ENCODE measurements around the gene PRSS33. TPM values are rescaled to one million over a fixed set of nuclear protein-coding genes. Genes with fewer than 3 reads are reported as not detected.

Gene PRSS33
- total RNA-seq, 3 donors from 2014 or later: 0.13 to 0.32 TPM; not detected in 1

DNA sequence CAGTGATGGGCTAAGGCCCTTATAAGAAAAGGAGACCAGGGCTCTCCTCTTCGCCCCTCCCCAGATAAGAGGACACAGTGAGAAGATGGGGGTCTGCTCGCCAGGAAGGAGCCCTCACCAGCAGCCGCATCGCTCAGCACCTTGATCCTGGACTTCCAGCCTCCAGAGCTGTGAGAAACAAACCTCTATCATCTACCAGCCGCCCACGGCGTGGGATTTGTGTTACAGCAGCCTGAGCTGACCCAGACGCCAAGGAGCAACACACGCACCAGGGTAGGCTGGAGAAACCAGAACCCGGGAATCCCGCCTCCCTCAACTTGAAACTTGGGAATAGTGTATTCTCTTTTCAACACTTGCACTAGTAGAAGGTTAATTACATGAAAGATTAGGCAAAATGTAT, 38.5 kb upstream of the PRSS33 start:
- no peak overlapping the region for H3K4me3 Mint-ChIP-seq
- DNase-seq (no peak), ATAC-seq (no peak)
- H3K27me3 Mint-ChIP-seq (ENCODE audit: low read depth): peaks cover 10% of the 10 kb centered on the region
- no peaks in the 10 kb centered on the region for H3K4me1 Mint-ChIP-seq (ENCODE audit: low read depth)
- no peaks in the 10 kb centered on the region for H3K36me3 Mint-ChIP-seq (ENCODE audit: insufficient read depth)
- no peaks in the 10 kb centered on the region for H3K9me3 Mint-ChIP-seq

DNA sequence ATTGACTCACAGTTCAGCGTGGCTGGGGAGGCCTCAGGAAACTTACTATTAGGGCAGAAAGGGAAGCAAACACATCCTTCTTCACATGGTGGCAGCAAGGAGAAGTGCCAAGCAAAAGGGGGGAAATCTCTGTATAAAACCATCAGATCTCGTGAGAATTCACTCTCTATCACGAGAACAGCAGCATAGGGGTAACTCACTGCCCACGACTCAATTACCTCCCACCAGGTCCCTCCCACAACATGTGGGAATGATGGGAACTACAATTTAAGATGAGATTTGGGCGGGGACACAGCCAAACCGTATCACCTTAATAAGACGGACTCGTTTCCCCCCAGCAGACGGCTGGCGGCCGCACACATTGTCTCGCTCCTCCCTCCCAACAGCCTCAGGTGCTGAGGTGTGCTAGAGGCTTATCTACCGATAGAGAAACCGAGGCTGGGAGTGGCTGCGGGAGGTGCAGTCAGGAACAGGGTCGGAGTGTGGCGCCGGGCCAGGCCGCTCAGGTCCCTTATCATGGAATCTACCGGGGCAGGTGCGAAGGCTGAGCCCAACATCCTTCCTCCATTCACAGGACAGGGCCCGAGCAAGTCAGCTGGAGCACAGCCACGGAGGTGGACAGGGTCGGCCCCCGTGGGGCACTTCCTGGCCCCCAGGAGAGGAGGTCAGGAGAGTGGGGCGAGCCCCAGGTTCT, 37.8 kb upstream of the PRSS33 start:
- H3K36me3 Mint-ChIP-seq (ENCODE audit: insufficient read depth): no peaks in the 10 kb centered on the region
- no peaks in the 10 kb centered on the region for H3K9me3 Mint-ChIP-seq
- H3K4me3 Mint-ChIP-seq: no peak overlapping the region
- DNase-seq (no peak), ATAC-seq (no peak)
- peaks cover 6% of the 10 kb centered on the region for H3K27me3 Mint-ChIP-seq (ENCODE audit: low read depth)
- H3K4me1 Mint-ChIP-seq (ENCODE audit: low read depth): no peaks in the 10 kb centered on the region

DNA sequence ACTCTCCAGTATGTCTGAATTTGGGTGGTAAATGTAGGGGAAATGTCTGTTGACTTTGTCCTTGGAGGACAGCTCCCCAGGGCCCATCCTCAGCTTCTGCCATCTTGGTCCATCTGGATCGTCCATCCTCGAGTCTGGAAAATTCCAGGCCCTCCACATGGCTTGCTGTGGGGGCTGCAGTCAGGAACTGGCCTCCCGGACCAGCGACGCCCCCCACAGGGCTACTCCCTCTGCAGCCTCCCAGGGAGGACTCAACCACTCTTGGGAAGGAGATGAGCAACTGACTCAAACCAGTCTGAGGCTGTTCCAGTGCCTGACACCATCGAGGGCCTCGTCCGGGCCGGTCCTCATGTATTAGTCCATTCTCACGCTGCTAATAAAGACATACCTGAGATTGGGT, 37.3 kb upstream of the PRSS33 start:
- Mint-ChIP-seq H3K4me1 (ENCODE audit: low read depth) (no peaks in the 10 kb centered on the region), H3K27me3 (ENCODE audit: low read depth) (peaks cover 6% of the 10 kb centered on the region), H3K9me3 (no peaks in the 10 kb centered on the region), H3K36me3 (ENCODE audit: insufficient read depth) (no peaks in the 10 kb centered on the region), H3K4me3 (no peak overlapping the region)
- DNase-seq (no peak), ATAC-seq (no peak)

DNA sequence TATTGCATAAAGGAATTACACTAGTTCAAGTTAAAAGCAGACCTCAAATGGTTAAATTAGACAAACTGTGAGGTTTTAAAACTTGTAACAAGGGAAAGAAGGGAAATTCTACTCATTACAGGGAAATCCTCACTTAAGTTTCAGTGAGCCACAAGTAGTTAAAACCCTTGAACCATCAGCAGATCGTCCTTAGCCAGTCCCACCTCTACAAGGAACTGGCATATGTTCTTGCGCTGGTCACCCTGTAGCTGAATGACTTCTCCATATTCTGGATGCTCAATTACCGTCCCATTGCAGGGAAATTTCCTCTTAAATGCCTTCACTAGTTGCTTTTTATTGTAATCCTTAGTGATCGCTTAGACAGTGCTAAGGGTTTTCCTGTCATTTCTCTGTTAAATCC, 35.1 kb upstream of the PRSS33 start:
- Mint-ChIP-seq H3K4me1 (ENCODE audit: low read depth) (no peaks in the 10 kb centered on the region), H3K27me3 (ENCODE audit: low read depth) (peaks cover 2% of the 10 kb centered on the region), H3K36me3 (ENCODE audit: insufficient read depth) (no peaks in the 10 kb centered on the region), H3K4me3 (no peak overlapping the region), H3K9me3 (no peaks in the 10 kb centered on the region)
- no peak for ATAC-seq
- no peak for DNase-seq

DNA sequence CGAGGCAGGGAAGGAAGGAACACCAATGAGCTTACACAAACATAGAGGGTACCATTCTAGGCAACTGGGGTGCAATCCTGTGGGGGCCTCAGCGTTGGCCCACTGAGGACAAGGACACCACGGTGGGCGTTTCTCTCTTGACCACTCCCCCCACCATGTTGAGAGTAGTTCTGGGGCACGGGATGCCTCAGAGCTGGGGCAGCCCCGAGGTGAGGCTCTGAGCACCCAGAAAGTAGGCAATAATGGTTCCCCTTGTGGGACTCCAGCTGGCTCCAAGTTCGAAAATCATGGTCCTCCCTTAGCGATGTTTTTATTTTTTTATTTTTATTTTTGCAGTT, 34.8 kb upstream of the PRSS33 start:
- no peak overlapping the region for H3K4me3 Mint-ChIP-seq
- H3K27me3 Mint-ChIP-seq (ENCODE audit: low read depth): peaks cover 2% of the 10 kb centered on the region
- ATAC-seq (no peak), DNase-seq (no peak)
- no peaks in the 10 kb centered on the region for H3K36me3 Mint-ChIP-seq (ENCODE audit: insufficient read depth)
- no peaks in the 10 kb centered on the region for H3K9me3 Mint-ChIP-seq
- H3K4me1 Mint-ChIP-seq (ENCODE audit: low read depth): no peaks in the 10 kb centered on the region

DNA sequence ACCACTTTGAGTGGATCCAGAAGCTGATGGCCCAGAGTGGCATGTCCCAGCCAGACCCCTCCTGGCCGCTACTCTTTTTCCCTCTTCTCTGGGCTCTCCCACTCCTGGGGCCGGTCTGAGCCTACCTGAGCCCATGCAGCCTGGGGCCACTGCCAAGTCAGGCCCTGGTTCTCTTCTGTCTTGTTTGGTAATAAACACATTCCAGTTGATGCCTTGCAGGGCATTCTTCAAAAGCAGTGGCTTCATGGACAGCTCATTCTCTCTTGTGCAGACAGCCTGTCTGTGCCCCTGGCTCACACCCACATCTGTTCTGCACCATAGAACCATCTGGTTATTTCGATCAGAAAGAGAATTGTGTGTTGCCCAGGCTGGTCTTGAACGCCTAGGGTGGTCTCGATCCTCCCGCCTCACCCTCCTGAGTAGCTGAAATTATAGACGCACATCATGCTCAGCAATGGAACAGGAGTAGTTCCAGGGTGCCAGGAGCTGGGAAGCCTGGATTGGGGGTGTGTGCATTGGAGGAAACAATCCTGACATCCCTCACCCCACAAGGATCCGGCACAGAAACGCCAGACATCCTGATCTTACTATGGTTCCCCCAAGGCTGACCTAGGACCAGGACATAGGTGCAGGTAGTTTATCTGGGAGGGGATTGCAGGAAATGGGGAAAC, 34.3 kb upstream of the PRSS33 start:
- H3K9me3 Mint-ChIP-seq: no peaks in the 10 kb centered on the region
- ATAC-seq (no peak), DNase-seq (no peak)
- H3K4me3 Mint-ChIP-seq: no peak overlapping the region
- H3K4me1 Mint-ChIP-seq (ENCODE audit: low read depth): no peaks in the 10 kb centered on the region
- no peaks in the 10 kb centered on the region for H3K36me3 Mint-ChIP-seq (ENCODE audit: insufficient read depth)
- peaks cover 2% of the 10 kb centered on the region for H3K27me3 Mint-ChIP-seq (ENCODE audit: low read depth)

DNA sequence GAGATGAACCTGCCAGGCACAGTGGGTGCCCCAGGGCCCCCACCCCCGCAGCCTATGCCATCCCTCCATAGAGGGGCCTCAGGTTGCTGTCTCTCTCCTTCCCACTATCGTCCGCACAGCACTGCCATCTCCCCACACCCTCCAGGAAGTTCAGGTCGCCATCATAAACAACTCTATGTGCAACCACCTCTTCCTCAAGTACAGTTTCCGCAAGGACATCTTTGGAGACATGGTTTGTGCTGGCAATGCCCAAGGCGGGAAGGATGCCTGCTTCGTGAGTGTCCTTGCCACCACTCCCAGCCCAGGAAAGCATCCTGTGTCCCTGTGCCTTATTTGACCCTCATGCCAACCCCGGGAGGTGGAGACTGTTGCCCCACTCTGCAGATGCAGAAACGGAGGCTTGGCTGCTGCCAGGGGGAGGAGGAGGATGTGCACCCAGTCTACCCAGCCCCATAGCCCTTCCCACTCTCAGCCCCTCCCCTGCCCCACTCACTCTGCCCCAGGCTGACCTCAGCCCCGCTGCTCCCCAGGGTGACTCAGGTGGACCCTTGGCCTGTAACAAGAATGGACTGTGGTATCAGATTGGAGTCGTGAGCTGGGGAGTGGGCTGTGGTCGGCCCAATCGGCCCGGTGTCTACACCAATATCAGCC, 33.6 kb upstream of the PRSS33 start:
- ATAC-seq: no peak
- no peak for DNase-seq
- Mint-ChIP-seq H3K36me3 (ENCODE audit: insufficient read depth) (no peaks in the 10 kb centered on the region), H3K4me3 (no peak overlapping the region), H3K4me1 (ENCODE audit: low read depth) (no peaks in the 10 kb centered on the region), H3K27me3 (ENCODE audit: low read depth) (peaks cover 2% of the 10 kb centered on the region), H3K9me3 (no peaks in the 10 kb centered on the region)

DNA sequence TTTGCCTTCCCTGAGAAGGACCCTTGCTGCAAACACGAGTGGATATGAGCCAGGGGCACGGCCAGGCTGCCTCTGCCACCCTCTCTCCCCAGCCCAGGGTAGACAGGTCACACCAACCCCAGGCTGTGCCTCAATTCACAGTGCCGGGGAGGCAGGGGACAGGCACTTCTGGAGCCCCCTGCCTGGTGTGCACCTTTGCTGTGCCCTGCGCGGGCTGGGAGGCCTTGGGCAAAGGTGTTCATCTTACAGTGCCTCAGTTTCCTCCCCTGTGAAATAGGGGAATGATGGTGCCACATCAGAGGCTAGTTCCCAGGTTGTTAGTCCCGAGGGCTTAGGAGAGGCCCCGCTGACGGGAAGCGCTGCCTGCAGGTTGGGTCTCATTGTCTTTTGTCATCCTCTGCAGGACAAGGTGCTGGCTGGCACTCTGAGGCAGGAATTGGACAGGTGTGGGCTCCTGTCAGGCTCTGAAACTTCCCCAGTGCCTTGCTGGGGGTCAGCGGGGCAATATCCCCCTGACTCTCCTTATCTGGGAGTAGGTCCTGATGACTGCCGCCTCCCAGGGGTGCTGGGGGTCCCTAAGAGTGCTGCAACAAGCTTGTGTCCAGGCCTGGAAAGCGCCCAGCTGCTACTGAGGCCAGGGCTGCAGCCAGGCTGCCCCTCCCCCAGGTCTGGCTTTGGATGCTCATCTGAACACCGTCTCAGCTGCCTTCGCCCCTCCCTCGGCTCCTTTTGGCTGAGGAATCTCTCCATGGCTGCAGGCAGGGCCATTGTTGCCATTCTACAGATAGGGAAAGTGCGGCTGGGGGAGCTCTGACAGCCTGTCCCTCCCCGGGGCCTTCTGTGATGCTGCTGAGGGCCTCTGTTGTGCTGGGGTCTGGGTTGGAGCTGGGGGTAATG, 32.8 kb upstream of the PRSS33 start:
- ATAC-seq: no peak
- H3K36me3 Mint-ChIP-seq (ENCODE audit: insufficient read depth): no peaks in the 10 kb centered on the region
- no peak overlapping the region for H3K4me3 Mint-ChIP-seq
- no peaks in the 10 kb centered on the region for H3K4me1 Mint-ChIP-seq (ENCODE audit: low read depth)
- no peaks in the 10 kb centered on the region for H3K9me3 Mint-ChIP-seq
- peaks cover 2% of the 10 kb centered on the region for H3K27me3 Mint-ChIP-seq (ENCODE audit: low read depth)
- DNase-seq: no peak

DNA sequence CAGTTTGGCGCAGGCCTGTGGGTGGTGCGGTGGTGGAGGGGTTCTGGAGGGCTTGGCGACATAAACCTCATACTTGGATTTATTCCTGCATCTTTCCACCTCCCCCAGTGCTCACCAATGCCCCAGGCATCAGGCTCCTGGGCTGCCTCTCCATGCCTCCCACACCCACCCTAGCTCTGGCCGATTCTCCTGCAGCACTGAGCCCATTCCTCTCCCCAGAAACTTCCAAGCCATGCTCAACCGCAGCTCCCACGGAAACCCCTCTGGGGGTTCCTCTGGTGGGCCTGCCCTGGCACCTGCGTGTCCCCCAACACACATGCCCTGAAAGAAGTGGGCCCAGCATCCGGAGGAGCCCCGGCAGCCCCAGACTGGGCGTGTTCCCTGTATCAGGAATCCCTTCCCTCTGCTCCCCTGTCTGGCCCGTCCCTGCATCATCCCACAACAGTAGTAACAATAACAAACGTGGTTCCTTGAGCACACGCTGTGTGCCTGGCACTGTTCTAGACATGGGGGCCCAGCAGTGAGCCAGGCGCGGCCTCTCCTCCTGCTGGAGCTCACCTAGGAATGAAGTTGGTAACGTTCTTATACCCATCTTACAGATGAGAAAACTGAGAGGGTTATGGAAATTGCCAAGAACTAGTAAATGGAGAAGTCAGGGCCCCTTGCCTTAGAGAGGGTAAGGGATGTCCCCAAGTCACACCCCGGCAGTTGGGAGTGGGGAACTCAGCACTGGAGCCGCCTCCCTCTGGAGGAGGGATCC, 32.0 kb upstream of the PRSS33 start:
- Mint-ChIP-seq H3K4me3 (no peak overlapping the region), H3K9me3 (no peaks in the 10 kb centered on the region), H3K36me3 (ENCODE audit: insufficient read depth) (no peaks in the 10 kb centered on the region), H3K27me3 (ENCODE audit: low read depth) (peaks cover 2% of the 10 kb centered on the region), H3K4me1 (ENCODE audit: low read depth) (no peaks in the 10 kb centered on the region)
- no peak for ATAC-seq
- DNase-seq: no peak

DNA sequence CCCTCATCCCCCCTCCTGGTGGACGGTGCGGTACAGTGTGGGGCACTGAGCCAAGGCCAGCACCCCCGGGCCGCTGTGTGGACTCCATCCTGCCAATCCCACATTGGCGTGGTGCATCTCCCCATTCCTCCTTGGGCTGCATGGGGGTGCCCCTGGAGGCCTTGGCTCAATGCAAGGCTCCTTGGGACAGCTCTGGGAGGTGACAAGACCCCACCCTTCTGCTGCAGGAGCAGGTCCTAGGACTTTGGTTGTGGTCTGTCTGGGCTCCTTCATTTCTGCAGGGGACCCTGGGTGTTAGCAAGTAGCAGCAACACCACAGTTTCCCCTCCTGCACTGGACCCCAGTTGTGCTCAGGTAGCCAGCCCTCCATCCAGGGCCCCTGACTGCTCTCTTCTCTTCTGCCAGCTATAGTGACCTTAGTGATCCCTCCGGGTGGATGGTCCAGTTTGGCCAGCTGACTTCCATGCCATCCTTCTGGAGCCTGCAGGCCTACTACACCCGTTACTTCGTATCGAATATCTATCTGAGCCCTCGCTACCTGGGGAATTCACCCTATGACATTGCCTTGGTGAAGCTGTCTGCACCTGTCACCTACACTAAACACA, 31.0 kb upstream of the PRSS33 start:
- DNase-seq (no peak), ATAC-seq (no peak)

DNA sequence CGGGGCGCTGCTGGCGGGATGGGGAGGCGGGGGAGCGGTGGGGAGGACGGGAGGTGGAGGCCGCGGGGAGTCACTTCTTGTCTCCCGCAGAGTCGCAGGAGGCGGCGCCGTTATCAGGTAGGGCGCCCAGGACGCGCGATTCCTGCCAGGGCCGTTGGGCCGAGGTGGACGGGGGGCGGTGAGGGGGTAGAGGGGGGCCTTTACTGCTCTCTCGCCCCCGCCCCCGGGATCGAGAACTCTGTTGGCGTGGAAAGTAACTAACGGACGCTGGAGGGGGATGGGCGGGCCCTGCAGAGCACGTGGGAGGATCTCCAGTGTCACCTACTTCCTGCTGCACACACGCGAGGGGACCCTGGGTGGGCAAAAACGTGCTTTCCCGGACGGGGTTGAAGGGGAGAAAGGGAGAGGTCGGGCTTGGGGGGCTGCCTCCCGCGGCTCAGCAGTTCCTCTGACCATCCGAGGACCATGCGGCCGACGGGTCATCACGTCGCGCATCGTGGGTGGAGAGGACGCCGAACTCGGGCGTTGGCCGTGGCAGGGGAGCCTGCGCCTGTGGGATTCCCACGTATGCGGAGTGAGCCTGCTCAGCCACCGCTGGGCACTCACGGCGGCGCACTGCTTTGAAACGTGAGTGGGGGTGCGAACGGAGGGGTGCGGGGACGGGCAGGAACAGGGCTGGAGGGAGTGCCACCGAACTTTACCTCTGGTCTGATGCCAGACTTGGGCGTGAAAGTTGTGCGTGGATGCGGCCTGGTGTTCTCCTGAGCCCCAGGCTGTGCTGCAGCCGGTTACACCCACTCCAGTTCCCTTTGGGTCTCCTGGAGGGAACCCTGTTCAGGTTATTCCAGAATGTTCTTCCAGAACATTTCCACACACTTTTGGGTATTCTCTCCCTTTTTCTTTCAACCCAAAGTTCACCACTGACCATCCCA, 30.2 kb upstream of the PRSS33 start:
- no peak for DNase-seq
- Mint-ChIP-seq H3K4me1 (ENCODE audit: low read depth) (no peaks in the 10 kb centered on the region), H3K27me3 (ENCODE audit: low read depth) (peaks cover 3% of the 10 kb centered on the region), H3K9me3 (no peaks in the 10 kb centered on the region), H3K4me3 (peak overlapping the region; percentile 46), H3K36me3 (ENCODE audit: insufficient read depth) (no peaks in the 10 kb centered on the region)
- peak; percentile 30 to 32 for ATAC-seq

More for the DNA sequence above, 31.0 kb upstream of the PRSS33 start:
- Mint-ChIP-seq H3K27me3 (ENCODE audit: low read depth) (peaks cover 3% of the 10 kb centered on the region), H3K4me1 (ENCODE audit: low read depth) (no peaks in the 10 kb centered on the region), H3K36me3 (ENCODE audit: insufficient read depth) (no peaks in the 10 kb centered on the region), H3K9me3 (no peaks in the 10 kb centered on the region), H3K4me3 (peak overlapping the region; percentile 6)

DNA sequence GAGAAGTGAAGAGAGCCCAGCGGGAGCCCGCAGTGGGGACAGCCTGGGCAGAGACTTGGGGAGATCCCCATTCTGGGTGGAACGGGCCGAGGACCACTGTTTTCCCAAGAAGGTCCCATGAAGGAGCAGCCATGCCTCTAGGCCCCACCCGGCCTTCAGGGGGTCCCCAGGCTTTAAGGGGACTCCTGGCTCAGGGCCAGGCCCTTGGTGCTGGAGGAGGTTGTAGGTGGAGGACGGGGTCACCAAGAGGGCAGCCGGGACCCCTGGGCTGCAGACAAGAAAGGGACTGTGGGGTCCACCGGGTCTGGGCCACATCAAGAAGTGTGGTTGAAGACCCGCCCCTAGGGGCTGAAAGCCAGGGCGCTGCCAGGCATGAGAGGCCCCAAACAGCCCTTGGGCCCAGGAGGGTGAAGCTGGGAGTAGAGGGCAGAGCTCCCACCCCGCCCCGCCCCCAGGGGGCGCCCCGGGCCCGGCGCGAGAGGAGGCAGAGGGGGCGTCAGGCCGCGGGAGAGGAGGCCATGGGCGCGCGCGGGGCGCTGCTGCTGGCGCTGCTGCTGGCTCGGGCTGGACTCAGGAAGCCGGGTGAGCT, 29.5 kb upstream of the PRSS33 start, which contains the start of gene PRSS21:
Gene PRSS21, plus strand, starts transcription at position 487 of the 589 bp plus-strand sequence. Its CDS starts 32 bp downstream, at position 519.
- Mint-ChIP-seq H3K4me3 (peak within 1 kb of the TSS; percentile 46), H3K4me1 (ENCODE audit: low read depth) (no peaks in the 10 kb centered on the region), H3K27me3 (ENCODE audit: low read depth) (peaks cover 5% of the 10 kb centered on the region), H3K9me3 (no peaks in the 10 kb centered on the region), H3K36me3 (ENCODE audit: insufficient read depth) (no peaks in the 10 kb centered on the region)
- DNase-seq: peak; percentile 32
- peak; percentile 77 to 80 for ATAC-seq
